ENCODE results near the gene ZCCHC2.

DNA sequence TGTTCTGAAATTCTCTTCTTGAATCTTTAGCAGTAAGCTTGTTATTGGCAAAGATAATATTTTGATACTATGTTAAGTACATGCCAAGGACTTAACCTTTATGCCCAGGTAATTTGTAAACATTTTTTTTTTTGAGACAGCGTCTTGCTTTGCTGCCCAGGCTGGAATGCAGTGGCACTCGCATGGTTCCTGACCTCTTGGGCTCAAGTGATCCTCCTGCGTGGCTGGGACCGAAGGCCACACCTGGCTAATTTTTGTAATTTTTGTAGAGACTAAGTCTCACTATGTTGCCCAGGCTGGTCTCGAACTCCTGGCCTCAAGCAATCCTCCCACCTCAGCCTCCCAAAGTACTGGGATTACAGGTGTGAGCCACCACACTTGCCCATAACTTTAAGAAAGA is 35.7 kb upstream of the ZCCHC2 start:
- TF ChIP-seq, protein P1, sequence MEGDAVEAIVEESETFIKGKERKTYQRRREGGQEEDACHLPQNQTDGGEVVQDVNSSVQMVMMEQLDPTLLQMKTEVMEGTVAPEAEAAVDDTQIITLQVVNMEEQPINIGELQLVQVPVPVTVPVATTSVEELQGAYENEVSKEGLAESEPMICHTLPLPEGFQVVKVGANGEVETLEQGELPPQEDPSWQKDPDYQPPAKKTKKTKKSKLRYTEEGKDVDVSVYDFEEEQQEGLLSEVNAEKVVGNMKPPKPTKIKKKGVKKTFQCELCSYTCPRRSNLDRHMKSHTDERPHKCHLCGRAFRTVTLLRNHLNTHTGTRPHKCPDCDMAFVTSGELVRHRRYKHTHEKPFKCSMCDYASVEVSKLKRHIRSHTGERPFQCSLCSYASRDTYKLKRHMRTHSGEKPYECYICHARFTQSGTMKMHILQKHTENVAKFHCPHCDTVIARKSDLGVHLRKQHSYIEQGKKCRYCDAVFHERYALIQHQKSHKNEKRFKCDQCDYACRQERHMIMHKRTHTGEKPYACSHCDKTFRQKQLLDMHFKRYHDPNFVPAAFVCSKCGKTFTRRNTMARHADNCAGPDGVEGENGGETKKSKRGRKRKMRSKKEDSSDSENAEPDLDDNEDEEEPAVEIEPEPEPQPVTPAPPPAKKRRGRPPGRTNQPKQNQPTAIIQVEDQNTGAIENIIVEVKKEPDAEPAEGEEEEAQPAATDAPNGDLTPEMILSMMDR (IDR thresholded peaks at IDR 0.05; ENCODE audit: poor library complexity): no peak
- no peak for TF ChIP-seq EZH2 (IDR thresholded peaks at IDR 0.05; ENCODE audit: borderline replicate concordance)
- no peak for TF ChIP-seq EZH2phosphoT487 (IDR thresholded peaks at IDR 0.05; ENCODE audit: low read depth, severe bottlenecking, unreplicated experiment)

Data from hepatocyte (in vitro differentiated cells).